HG03064 (cell line): ENCODE measurements around the gene NPM1.
"Not testable (repeated sequence)": the region's sequence is repeated elsewhere in the genome, so short reads cannot be mapped to it uniquely, and the experiment has no call there.

Source experiments
- ATAC-seq: cut with Tn5 transposase; IDR thresholded peaks from one replicate; pipeline ENCODE4 v1.9.1; 2021; ENCODE audit warnings: low read depth; ENCODE audit not compliant: unreplicated experiment

Gene NPM1

DNA sequence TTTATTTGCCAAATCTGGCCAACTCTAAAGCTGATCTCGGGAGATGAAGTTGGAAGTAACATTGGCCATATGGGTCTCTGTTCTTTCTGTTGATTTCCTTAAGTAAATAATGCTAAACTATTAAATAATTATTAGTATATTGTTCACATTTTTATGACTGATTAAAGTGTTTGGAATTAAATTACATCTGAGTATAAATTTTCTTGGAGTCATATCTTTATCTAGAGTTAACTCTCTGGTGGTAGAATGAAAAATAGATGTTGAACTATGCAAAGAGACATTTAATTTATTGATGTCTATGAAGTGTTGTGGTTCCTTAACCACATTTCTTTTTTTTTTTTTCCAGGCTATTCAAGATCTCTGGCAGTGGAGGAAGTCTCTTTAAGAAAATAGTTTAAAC, 22.5 kb downstream of the NPM1 start:
- ATAC-seq: no peak

DNA sequence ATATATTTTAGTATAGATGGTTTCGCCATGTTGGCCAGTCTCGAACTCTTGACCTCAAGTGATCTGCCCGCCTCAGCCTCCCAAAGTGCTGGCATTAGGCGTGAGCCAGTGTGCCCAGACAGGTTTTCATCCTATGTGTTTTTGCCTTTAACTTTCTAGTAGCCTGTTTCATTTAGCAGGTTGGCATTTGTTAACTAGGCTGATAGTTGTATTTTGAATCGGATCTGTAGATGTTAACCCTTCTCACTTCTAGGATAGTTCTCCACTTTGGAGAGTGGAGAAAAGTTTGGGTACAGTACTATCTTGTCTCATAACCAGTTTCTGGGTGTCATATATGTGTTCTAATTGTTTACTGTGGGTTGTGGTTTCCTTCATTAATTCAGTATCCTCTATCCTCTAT, 24.5 kb downstream of the NPM1 start:
- no peak for ATAC-seq

DNA sequence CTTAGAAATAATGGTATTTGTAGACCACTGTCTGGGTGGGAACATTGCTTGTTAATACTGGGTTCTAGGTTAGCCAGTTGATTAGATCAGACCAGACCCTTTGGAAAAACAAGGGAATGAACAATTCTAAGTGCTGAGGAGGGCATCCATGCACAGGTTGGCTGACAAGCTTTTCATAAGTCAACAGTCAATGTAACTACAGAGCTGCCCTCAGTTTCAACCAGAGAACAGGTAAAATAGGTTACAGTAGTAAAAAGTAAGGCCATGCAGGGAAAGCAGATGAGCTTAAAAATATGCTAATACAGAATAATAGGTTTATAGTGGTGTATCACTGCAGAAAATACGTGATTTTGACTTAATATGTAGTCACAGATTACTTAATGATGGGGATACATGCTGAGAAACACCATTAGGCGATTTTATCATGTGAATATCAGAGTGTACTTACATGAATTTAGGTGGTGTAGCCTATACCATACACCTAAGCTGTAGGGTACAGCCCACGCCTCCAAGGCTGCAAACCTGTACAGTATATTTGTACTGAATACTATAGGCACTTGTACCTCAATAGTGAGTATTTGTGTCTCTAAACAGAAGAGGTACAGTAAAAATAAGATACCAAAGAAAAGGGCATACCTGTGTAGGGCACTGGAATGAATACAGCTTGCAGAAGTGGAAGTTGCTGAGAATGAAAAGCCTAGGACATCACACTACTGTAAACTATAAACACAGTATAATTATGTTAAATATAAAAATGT, 25.7 kb downstream of the NPM1 start:
- ATAC-seq: no peak

DNA sequence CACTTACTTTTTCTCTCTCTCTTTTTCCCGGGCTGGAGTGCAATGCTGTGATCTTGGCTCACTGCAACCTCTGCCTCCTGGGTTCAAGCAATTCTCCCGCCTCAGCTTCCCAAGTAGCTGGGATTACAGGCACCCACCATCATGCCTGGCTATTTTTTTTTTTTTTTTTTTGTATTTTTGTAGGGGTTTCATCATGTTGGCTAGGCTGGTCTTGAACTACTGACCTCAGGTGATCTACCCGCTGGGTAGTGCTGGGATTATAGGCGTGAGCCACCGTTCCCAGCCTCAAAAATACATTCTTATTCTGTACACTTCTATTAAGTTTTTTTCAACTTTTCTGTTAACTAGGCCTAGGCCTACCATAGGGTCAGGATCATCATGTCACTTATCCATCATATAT, 26.3 kb downstream of the NPM1 start:
- not testable (repeated sequence) for ATAC-seq

DNA sequence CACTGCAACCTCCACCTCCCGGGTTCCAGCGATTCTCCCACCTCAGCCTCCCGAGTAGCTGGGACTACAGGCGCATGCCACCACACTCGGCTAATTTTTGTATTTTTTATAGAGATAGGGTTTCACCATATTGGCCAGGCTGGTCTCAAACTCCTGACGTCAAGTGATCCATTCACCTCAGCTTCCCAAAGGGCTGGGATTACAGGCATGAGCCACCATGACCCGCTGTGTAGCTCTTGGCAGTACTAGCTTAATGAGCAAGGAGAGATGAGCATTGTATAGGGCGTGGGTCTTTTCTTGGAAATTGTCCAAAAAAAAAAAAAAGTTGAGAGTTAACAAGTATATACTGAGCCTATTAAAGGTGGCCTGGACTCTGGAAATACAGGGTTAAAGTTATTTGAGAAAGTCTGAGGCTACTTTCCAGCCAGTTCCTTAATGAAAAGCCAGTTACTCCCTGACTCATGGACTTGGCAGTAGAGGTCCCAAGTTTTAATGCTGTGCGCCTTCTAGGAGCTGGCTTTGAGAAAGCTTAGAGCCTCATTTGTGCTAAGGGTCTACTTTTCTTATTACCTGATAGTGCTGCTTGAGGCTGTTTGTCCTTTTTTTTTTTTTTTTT, 27.6 kb downstream of the NPM1 start:
- no peak for ATAC-seq

DNA sequence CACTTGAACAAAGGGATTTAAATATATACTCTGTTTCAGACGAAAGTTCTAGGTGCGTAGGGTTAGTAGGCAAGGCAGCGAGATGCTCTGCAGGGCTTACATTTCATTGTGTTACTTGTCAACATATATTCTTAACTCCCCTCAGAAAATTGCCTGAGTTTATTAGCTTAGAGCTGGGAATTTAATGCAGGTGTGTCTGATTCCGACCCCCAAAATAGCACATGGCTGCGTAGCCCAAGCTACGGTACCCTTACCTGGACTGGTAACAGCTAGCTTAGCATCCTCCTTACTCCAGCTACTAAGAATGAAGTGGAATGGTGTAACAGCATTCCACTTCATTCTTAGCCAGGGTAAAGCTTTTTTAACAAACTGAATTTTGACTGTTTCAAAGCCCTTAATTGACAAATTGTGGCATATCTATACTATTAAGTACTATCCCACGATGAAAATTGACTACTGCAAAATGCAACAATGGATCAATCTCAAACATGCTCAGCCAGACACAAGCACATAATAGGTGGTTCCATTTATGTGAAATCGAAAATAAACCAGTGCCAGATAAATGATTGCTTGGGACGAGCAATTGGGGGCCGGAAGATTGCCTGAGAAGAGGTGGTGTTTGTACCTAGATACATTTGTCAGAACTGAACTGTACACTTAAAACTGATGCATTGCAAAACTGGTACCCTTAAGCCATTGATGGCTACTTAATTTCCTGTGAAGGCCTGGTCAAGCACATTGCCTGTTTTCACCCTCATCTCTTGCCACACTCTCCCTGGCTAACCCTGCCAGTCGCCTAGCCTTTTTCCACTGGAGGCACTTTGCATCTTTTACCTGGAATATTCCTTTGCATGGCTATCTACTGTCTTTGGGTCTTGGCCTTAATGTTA, 28.8 kb downstream of the NPM1 start:
- ATAC-seq: no peak

DNA sequence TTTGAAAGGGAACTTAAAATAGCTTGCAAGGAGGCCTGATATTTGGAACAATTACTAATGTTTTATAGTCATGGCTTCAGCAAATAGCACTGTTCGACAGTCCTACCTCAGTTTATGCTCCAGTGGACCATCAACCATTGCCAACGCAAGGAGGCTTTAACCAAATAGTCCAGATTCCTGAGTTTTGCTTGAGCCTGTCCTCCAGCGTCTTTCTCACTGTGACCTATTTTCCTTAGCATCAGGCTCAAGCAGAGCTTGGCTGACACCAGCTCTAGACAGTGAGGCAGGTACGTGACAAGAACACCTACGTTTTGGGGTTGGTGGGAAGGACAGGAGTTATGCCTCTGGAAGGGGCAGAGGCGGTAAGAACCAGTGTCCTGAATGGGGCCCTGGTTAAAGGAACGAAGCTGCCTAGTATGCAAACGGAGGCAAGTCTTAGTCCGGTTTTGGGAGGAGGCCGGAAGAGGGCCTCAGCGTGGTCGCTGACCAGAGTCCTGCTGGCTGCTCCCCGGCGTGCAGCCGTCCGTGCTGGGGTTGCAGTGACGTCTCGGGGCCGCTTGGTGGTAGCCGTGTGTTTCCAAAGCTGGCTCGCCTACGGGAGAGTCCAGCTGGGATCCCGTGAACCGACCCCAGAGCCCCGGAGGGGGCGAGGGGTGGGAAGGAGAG, 30.8 kb downstream of the NPM1 start:
- ATAC-seq: peak; percentile 63

DNA sequence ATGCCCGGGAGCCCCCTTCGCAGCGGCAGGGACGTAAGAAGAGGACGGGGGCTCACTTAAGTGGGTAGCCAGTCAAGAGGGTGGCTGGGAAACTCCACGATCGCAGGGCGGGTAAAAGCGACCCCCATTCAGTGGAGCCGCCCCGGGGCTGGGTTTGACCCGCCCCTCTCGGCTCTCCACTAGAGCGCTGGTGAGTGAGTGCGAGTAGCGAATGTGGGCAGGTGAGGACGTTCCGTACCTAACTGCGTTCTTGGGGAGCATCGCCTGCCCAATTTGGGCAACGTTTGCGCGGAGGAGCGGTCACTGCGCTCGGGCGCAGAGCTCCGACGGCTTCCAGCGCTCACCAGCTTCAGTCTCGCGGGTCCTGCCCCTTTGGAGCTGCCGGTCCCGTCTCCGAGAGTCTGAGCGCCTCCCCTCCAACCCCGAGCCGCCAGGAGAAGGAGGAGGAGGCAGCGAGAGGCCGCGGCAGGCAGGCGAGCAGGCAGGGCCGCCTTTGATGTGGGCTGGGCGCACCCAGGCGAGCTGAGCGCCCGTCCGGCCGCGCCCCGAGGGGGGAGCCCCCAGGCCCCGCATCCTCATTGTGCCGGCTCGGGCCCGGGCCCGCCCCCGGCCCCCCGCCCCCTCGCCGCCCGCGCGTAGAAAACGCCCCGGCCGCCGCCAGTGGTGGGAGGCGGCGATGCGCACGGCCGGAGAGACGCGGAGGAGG, 31.5 kb downstream of the NPM1 start, which contains the start of gene FGF18:
TSS of gene FGF18 (plus strand) at position 666 of the 706 bp plus-strand sequence. CDS start 553 bp downstream, outside the sequence.
- ATAC-seq: peak; percentile 40

DNA sequence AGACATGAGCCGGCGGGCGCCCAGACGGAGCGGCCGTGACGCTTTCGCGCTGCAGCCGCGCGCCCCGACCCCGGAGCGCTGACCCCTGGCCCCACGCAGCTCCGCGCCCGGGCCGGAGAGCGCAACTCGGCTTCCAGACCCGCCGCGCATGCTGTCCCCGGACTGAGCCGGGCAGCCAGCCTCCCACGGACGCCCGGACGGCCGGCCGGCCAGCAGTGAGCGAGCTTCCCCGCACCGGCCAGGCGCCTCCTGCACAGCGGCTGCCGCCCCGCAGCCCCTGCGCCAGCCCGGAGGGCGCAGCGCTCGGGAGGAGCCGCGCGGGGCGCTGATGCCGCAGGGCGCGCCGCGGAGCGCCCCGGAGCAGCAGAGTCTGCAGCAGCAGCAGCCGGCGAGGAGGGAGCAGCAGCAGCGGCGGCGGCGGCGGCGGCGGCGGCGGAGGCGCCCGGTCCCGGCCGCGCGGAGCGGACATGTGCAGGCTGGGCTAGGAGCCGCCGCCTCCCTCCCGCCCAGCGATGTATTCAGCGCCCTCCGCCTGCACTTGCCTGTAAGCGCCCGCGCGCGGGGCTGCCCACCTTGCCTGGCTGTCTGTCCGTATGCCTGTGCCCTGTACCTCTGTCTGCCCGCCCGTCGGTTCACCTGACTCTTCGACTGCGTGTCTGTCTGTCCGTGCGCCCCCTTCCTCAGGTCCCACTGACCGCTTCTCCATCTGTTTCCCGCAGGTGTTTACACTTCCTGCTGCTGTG, 32.2 kb downstream of the NPM1 start:
- no peak for ATAC-seq

DNA sequence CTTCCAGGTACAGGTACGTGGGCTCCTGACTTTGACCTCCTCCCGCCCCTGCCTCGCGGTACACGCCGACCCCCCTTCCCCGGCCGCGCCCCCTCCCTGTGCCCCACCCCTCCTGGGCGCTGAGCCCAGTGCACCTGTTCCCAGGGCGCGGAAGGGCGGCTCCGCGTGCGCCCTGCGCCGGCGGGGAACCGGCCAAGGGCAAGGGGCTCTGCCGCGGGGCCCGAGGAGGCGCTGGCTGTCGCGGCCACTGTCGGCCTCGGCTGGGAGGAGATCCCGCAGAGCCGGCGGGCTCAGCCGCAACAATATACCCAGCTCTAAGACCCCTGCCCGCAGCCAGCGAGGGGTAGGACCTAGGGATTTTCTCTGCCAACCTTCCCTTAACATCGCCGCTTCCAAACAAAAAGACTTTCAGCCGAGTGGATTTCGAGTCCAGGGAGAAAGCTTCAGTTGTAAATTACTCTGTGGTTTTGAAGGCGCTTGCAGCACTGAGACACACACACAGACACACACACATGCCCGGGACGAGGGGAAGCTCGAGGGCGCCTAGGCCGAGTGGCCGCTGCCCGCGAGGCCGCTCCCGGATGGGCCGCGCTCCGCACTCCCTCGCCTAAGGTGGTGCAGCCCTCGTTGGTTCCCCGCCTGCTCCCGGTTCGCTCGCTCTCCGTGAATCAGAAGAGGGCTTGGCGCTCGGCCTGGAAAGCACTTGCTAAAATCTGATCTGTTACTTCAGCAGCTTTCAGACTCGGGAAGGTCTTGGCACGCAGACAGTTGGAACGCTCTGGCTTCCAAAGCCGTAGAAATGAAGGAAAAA, 33.0 kb downstream of the NPM1 start:
- ATAC-seq: no peak

DNA sequence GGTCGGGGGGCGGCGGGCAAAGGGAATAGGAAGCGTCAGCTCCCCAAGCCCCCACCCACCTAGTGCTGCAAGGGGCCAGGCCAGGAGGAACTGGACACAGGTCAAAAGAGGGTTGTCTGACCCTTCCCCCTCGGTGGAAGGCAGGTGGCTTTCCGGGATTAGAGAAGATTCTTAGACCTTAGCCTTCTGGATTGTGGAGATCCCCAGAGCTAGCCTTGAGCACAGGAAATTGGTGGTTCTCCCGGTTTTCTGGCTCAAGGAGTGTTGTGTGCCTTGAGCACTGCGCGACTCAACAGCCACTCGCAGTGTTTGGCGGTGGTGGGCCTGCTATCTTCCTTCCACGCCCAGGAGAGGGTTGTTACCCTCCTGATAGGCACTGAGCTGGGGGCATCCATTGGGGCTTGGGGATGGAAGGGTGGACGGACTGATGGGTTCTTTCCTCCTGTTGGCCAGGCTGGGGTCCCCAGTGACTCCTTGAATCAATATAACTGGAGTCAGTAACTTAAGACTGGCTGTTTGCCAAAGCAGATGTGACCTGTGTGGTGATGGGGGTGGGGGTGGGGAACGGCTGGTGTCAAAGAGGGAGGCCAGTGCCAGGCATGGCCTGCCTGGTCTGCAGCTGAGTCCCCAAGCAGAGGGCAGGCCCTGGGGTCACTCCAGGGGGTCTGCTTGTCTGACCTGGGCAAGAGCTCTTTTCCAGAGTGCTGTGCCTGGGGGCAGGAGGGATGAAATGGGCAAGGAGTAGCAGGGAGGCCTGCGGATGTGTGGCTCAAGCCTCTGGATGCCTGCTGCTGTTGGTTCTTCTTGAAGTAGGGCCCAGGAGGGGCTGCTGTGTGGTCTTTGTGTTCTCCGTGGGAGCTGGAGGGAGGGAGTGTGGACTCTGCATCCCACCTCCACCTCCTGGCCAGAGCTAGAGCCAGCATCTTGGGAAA, 33.9 kb downstream of the NPM1 start:
- ATAC-seq: no peak

DNA sequence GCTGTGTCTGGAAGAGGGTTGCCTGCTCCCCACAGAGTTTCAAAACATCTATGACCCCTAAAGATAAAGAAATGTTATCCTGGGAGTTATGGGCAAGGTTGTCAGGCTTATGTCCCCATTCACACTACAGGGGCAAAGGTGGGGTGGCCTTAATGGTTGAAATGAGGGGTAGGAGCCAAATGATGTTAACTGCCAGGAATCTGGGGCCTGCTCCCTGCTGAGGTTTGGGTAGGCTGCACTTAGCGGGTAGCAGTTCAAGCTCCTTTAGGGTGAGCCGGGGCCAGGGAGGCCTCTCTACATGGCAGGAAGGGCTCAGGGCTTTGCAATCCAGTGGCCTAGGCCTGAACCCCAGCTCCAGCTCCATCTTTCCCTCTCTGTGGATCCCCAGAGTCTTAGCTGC, 34.8 kb downstream of the NPM1 start:
- no peak for ATAC-seq

DNA sequence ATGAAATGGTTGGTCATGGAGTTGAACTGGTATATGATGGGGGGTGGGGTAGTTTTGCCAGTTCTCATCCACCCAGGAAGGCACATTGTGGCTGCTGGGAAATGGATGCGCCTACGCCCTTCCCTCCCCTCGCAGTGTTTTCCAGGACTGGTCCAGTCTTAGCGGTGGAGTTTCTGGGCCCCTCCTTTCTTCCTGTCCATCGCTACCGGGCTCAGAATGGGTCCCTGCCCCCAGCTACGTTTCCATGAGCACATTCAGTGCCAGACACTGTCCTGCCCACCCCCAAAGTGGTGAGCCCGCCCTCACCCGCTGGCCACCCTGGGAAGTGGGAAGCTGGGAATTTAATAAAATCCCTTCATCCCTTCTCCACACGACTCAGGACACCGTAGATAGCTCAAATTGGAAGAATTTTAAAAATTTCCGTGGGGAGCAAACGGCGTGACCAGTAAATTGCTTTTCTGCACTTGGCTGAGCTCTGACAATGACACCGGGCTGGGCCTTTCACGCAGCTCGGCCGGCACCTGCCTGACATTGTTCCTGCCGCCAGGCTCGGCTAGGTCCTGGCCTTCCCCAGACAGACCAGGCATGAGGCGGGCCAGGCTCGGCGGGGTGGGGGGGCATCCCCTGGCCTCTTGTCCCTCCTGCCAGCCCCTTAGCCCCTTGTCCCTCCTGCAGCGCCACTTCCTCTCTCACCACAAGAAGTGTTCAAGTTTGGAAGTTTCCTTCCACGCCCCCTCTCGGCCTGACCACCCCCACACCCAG, 35.4 kb downstream of the NPM1 start:
- ATAC-seq: no peak

DNA sequence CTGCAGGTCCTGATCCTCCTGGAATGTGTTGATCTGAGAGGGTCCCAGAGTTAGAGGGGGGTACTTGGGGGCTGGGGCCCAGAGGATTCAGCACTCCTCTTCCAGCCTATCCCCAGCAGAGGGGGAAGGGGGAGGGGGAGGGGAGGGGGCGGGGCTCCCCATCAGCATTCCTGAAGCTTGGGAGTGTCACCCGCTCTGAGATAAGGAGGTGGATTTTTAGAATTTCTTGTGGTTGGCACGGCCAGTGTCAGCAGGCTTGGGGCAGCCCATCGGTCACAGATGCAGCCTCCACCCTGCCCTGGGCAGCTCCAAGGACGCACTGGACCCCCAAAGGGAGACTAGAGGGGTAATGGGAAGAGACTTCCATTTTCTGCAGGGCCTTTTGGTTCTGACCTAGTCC, 37.1 kb downstream of the NPM1 start:
- ATAC-seq: no peak

DNA sequence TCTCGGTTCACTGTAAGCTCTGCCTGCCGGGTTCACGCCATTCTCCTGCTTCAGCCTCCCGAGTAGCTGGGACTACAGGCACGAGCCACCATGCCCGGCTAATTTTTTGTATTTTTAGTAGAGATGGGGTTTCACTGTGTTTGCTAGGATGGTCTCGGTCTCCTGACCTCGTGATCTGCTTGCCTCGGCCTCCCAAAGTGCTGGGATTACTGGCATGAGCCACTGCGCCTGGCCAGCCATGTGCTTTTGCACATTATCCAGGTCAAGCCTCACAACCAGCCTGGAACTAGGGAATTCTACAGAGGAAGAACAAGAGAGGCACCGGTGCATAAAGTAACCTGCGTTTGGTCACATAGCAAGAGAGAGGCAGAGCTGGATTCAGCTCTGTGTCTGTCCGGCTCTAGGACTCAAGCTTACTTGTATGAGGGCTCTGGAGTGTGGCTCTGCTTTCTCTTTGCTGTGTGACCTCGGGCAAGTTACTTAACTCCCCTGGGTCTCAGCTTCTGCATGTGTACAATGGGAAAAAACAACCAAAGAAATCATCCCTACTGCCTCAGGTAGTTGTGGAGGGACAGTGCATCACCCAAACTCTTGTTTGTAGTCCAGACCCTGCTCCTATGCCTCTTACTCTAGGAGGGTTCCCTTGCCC, 38.1 kb downstream of the NPM1 start:
- ATAC-seq: no peak

DNA sequence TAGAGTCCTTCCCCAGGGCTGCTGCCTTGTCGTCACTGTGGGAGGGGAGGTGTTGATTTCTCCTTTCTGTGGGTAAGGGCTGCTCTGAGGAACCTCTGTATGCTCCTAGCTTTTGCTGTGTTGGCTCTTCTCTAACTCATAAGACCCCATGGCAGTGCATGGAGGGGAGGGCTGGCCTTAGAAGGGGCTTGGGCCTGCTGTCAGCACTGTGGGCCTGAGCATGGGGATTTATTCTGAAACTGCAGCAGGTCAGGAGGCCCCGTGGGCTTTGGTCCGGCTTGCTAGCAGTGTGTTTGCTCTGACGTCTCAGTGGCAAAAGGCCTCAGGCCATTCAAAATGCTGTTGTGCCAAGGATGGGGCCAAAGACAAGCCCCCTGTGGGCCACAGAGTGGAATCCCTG, 38.6 kb downstream of the NPM1 start:
- no peak for ATAC-seq
